Measurements from ENCODE around the gene RNF144A.

DNA sequence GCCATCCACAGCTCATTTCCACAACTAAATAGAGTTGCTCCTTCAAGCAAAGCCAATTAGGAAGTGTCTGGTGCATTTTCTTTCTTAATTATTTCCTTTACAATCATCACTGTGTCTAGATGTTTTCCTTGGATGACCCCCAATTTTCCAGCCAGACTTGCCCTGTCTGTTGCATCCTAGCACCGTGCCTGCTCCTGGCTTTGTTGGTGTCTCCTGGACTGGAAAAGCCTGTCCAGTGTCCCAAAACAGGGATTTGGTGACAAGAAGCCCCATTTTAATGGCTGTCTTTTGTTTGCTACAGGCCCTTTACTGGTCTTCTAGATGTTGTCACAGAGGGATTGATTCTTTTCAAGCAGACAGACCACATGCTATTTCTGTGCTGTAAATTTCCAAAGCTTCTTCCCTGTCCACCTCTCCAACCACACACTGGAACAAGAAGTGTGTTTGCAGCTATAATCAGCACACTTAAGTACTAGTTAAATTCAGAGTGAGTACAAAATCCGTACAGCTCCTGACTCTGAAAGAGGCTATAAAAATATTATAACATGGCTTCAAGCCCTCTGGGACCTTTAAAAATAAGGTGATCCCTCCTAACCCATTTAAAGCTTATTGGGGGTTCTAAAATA lies 38.4 kb downstream of the RNF144A start:
- TF ChIP-seq, protein P1, sequence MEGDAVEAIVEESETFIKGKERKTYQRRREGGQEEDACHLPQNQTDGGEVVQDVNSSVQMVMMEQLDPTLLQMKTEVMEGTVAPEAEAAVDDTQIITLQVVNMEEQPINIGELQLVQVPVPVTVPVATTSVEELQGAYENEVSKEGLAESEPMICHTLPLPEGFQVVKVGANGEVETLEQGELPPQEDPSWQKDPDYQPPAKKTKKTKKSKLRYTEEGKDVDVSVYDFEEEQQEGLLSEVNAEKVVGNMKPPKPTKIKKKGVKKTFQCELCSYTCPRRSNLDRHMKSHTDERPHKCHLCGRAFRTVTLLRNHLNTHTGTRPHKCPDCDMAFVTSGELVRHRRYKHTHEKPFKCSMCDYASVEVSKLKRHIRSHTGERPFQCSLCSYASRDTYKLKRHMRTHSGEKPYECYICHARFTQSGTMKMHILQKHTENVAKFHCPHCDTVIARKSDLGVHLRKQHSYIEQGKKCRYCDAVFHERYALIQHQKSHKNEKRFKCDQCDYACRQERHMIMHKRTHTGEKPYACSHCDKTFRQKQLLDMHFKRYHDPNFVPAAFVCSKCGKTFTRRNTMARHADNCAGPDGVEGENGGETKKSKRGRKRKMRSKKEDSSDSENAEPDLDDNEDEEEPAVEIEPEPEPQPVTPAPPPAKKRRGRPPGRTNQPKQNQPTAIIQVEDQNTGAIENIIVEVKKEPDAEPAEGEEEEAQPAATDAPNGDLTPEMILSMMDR (IDR thresholded peaks at IDR 0.05) = no peak
- no peak for TF ChIP-seq POLR2A (IDR thresholded peaks at IDR 0.05)

All from body of pancreas (tissue), 4 donors.